HepG2 (cell line): ENCODE measurements around the gene SPATA31D4. TPM values are rescaled to one million over a fixed set of nuclear protein-coding genes. Genes with fewer than 3 reads are reported as not detected.

Experiments used
- ATAC-seq: fragments of 200-7000 bp; cut with Tn5 transposase; 3 replicates; pipeline ENCODE4 v1.9.1; 2020; ENCODE audit warnings: mild to moderate bottlenecking, moderate library complexity
- BruUV-seq: library from RNA; stranded (reverse); fragments of 400-500 nt; replicated peaks from 2 replicates; lab custom pipeline; 2021; lab: Mats Ljungman, UMichigan
- CTCF ChIA-PET: fragments of 300-600 bp; formaldehyde crosslinking; extraction: SDS; loops from one replicate; lab custom pipeline; 2021; ENCODE audit warnings: low total read pairs, inconsistent platforms, low intra/inter-chr PET ratio; lab: Yijun Ruan, JAX
- POLR2A ChIA-PET: fragments of 350-600 bp; sonication (Branson Sonifier 250); formaldehyde crosslinking; loops from one replicate; lab custom pipeline; 2020; ENCODE audit warnings: antibody characterized with exemption, inconsistent platforms; lab: Yijun Ruan, JAX
- DNase-seq: peaks from one replicate; pipeline ENCODE4 v3.0.0-alpha.2; 2015; ENCODE audit warnings: low spot score
- FAIRE-seq: peaks from 3 replicates; lab custom pipeline; 2011; peaks lifted over from hg19 to GRCh38; lab: Jason Lieb, UNC
- H2AFZ ChIP-seq: one replicate; pipeline ENCODE4 v1.6.1; 2011; ENCODE audit warnings: low read length, inconsistent platforms
- H3K27ac ChIP-seq: fragments of 300-600 bp; 3 replicates; pipeline ENCODE4 v1.8.0; 2011; ENCODE audit warnings: mixed run types, mild to moderate bottlenecking, mixed read lengths, low read length, inconsistent platforms; ENCODE audit not compliant: insufficient read depth; ENCODE audit errors: extremely low read length
- H3K27me3 ChIP-seq, 2 experiments: fragments of 200-600 bp in 1 of 2; 2 replicates in 1 of 2; 3 replicates in 1 of 2; pipeline versions ENCODE4 v1.6.0 to v1.8.0; 2011; ENCODE audit warnings: low read length in 2 of 2, mild to moderate bottlenecking in 2 of 2, moderate library complexity in 2 of 2, inconsistent platforms in 1 of 2; ENCODE audit not compliant: insufficient read depth in 2 of 2, control insufficient read depth in 1 of 2
- H3K36me3 ChIP-seq, 2 experiments: fragments of 200-600 bp in 1 of 2; replicated peaks in 1 of 2; 2 replicates in 1 of 2; 3 replicates in 1 of 2; pipeline versions ENCODE4 v1.5.1 to v1.8.0; 2011; ENCODE audit warnings: low read length in 2 of 2, inconsistent platforms in 1 of 2; ENCODE audit not compliant: insufficient read depth in 2 of 2, control insufficient read depth in 1 of 2
- H3K4me1 ChIP-seq: 2 replicates; pipeline ENCODE4 v1.5.1; 2012; ENCODE audit warnings: low read length, inconsistent platforms; ENCODE audit not compliant: insufficient read depth
- H3K4me2 ChIP-seq: 2 replicates; pipeline ENCODE4 v1.6.0; 2011; ENCODE audit warnings: low read depth, low read length, inconsistent platforms
- H3K4me3 ChIP-seq, 3 experiments: fragments of 200-600 bp in 1 of 3; sonication (generic), shearing (Covaris generic) in 1 of 3; replicated peaks in 1 of 3; 2 replicates each; pipeline ENCODE4 v1.5.1; 2011 to 2016; ENCODE audit warnings: low read length in 3 of 3, inconsistent platforms in 2 of 3, low read depth in 2 of 3, mild to moderate bottlenecking in 2 of 3, control low read depth in 1 of 3, mixed read lengths in 1 of 3; ENCODE audit not compliant: insufficient read depth in 1 of 3
- H3K79me2 ChIP-seq: one replicate; pipeline ENCODE4 v1.6.1; 2011; ENCODE audit warnings: low read length, inconsistent platforms; ENCODE audit not compliant: insufficient read depth
- H3K9ac ChIP-seq: 2 replicates; pipeline ENCODE4 v1.6.0; 2011; ENCODE audit warnings: mild to moderate bottlenecking, low read depth, low read length, inconsistent platforms; ENCODE audit not compliant: insufficient read depth
- H3K9me3 ChIP-seq: 2 replicates; pipeline ENCODE4 v1.5.1; 2012; ENCODE audit warnings: mild to moderate bottlenecking, low read length
- H4K20me1 ChIP-seq: 2 replicates; pipeline ENCODE4 v1.6.0; 2011; ENCODE audit warnings: inconsistent platforms, mild to moderate bottlenecking, low read length, moderate library complexity; ENCODE audit not compliant: insufficient read depth
- AGO2 ChIP-seq: fragments of 200-400 bp; formaldehyde crosslinking; optimal IDR thresholded peaks from 2 replicates; pipeline ENCODE3; 2017; ENCODE audit warnings: mild to moderate bottlenecking, low read depth, low read length, moderate library complexity
- KDM6A ChIP-seq: IDR thresholded peaks from 2 replicates; pipeline ENCODE4 v1.6.1; 2016; ENCODE audit warnings: low read depth
- NR1H2 ChIP-seq: sonication (generic); formaldehyde crosslinking; IDR thresholded peaks from 2 replicates; pipeline ENCODE4 v1.8.1; 2022; ENCODE audit warnings: low read depth, missing genetic modification reagents, borderline replicate concordance
- ZFP62 ChIP-seq: sonication (generic); formaldehyde crosslinking; IDR thresholded peaks from 2 replicates; pipeline ENCODE4 v1.4.0; 2020; ENCODE audit warnings: missing genetic modification reagents
- ZNF34 ChIP-seq: sonication (generic); formaldehyde crosslinking; IDR thresholded peaks from 2 replicates; pipeline ENCODE4 v1.4.0; 2020; ENCODE audit warnings: mild to moderate bottlenecking, missing genetic modification reagents, borderline replicate concordance
- ZNF782 ChIP-seq: sonication (generic); formaldehyde crosslinking; IDR thresholded peaks from 2 replicates; pipeline ENCODE4 v1.4.0; 2020; ENCODE audit warnings: missing genetic modification reagents, mild to moderate bottlenecking, borderline replicate concordance
- ZNF784 ChIP-seq: sonication (generic); formaldehyde crosslinking; IDR thresholded peaks from 2 replicates; pipeline ENCODE4 v1.5.1; 2020; ENCODE audit warnings: missing genetic modification reagents, mild to moderate bottlenecking, borderline replicate concordance
- WGBS: methylation state at CpG from one replicate; pipeline ENCODE4 v1.1.6; 2017; ENCODE audit warnings: low lambda C conversion rate; 5-methylcytosine and 5-hydroxymethylcytosine counted together
- in situ Hi-C: cut with HindIII; loops from 2 replicates; pipeline ENCODE4 v1.10.0; 2017; ENCODE audit warnings: low pct_unique_long_range_greater_than_20kb; ENCODE audit not compliant: extremely low pct_ligation_motif_present
- intact Hi-C: fragments of 100-400 bp; cut with micrococcal nuclease; formaldehyde crosslinking; loops from one replicate; pipeline ENCODE4 v1.10.0; 2022; ENCODE audit not compliant: unreplicated experiment
- polyA plus RNA-seq, 8 experiments: library from polyadenylated mRNA; depleted of rRNA in 3 of 8; stranded (reverse) in 7 of 8; unstranded in 1 of 8; fragments of >200 nt; fragmentation: Illumina TruSeq in 4 of 8; extraction: Trizol in 4 of 8; gene quantifications; 2 replicates each; pipeline versions ENCODE4 v1.2.1 to v1.2.3, GENCODE V29; 2011 to 2016; ENCODE audit warnings: low read depth in 4 of 8, missing spikeins in 1 of 8, mixed read lengths in 1 of 8; ENCODE audit not compliant: insufficient read depth in 1 of 8
- total RNA-seq, 5 experiments: library from RNA; depleted of rRNA; stranded (reverse); fragments of >200 nt; fragmentation: Illumina TruSeq; extraction: Trizol; gene quantifications; 2 replicates each; pipeline ENCODE4 v1.2.3, GENCODE V29; 2016; ENCODE audit warnings: low read depth in 1 of 5

The SPATA31D4 gene
- total and polyA plus RNA-seq, 2 of the 13 experiments (the other 11 are each of a cell fraction or from before 2014, with no cell fraction given): not detected

- TF ChIP-seq NR1H2 (CRISPR knock-in tag): no peak
- no peak for TF ChIP-seq ZNF784 (CRISPR knock-in tag)
- TF ChIP-seq ZNF782 (CRISPR knock-in tag): no peak
- TF ChIP-seq KDM6A (CRISPR knock-in tag): no peak
- TF ChIP-seq ZFP62 (CRISPR knock-in tag): no peak
- TF ChIP-seq ZNF34 (CRISPR knock-in tag): no peak
These were observed 49.7 kb upstream of the SPATA31D4 start (continued) for GRCh38 chr9:81878530-81878929.

- Histone ChIP-seq H2AFZ (no peak overlapping the region), H3K4me2 (no peak overlapping the region), H3K9ac (no peak overlapping the region), H3K4me3 (no peak overlapping the region), H3K4me1 (no peaks in the 10 kb centered on the region), H3K79me2 (no peaks in the 10 kb centered on the region), H3K27ac (no peak overlapping the region), H3K27me3 (no peaks in the 10 kb centered on the region)
- WGBS: 15% methylated on average over 4 of the region's 4 CpGs
- ATAC-seq (no peak), FAIRE-seq (no peak)
- no TSS peak for BruUV-seq
- CTCF ChIA-PET: no interaction called here
- intact Hi-C loops: no loop called here
- POLR2A ChIA-PET: no interaction called here
- TF ChIP-seq AGO2: no peak
- TF ChIP-seq, all 625 proteins: peak for 0
- Histone ChIP-seq H4K20me1 (no peaks in the 10 kb centered on the region), H3K9me3 (no peaks in the 10 kb centered on the region), H3K36me3 (no peaks in the 10 kb centered on the region)
- DNase-seq: no peak
- in situ Hi-C loops: no loop called here
These were observed 48.7 kb upstream of the SPATA31D4 start for GRCh38 chr9:81879501-81879916.
